MM.1S (cell line): Measurements from ENCODE around the gene CIB4.

Source experiments
- DNase-seq: peaks from one replicate; pipeline ENCODE4 v3.0.0-alpha.2; 2015
- H2AFZ ChIP-seq: fragments of 300-600 bp; sonication (generic); 2 replicates; pipeline ENCODE4 v1.6.0; 2016; ENCODE audit warnings: antibody characterized with exemption, low read length
- H3F3A ChIP-seq: fragments of 300-600 bp; sonication (generic); 2 replicates; pipeline ENCODE4 v1.6.1; 2016; ENCODE audit warnings: mild to moderate bottlenecking, antibody characterized with exemption, low read length, moderate library complexity, mixed read lengths; ENCODE audit not compliant: insufficient read depth
- H3K27ac ChIP-seq: fragments of 300-600 bp; sonication (generic); 2 replicates; pipeline ENCODE4 v1.5.1; 2016; ENCODE audit warnings: mild to moderate bottlenecking, low read length
- H3K27me3 ChIP-seq: fragments of 300-600 bp; sonication (generic); replicated peaks from 2 replicates; pipeline ENCODE4 v1.6.0; 2016; ENCODE audit warnings: low read length; ENCODE audit not compliant: insufficient read depth
- H3K36me3 ChIP-seq: fragments of 300-600 bp; sonication (generic); replicated peaks from 2 replicates; pipeline ENCODE4 v1.6.1; 2016; ENCODE audit warnings: mild to moderate bottlenecking, low read length, mixed read lengths; ENCODE audit not compliant: insufficient read depth
- H3K4me1 ChIP-seq: fragments of 300-600 bp; sonication (generic); 2 replicates; pipeline ENCODE4 v1.6.1; 2016; ENCODE audit warnings: low read length, mixed read lengths
- H3K4me2 ChIP-seq: fragments of 300-600 bp; sonication (generic); 2 replicates; pipeline ENCODE4 v1.6.0; 2016; ENCODE audit warnings: low read depth, low read length
- H3K4me3 ChIP-seq: fragments of 300-600 bp; sonication (generic); 2 replicates; pipeline ENCODE4 v1.5.1; 2016; ENCODE audit warnings: low read length, mixed read lengths
- H3K79me2 ChIP-seq: fragments of 300-600 bp; sonication (generic); 2 replicates; pipeline ENCODE4 v1.6.1; 2016; ENCODE audit warnings: mixed run types, low read length, mixed read lengths
- H3K9ac ChIP-seq: fragments of 300-600 bp; sonication (generic); 2 replicates; pipeline ENCODE4 v1.6.1; 2016; ENCODE audit warnings: low read length, mixed read lengths
- H3K9me2 ChIP-seq: fragments of 300-600 bp; sonication (generic); replicated peaks from 2 replicates; pipeline ENCODE4 v1.6.1; 2016; ENCODE audit warnings: mild to moderate bottlenecking, low read length, mixed read lengths; ENCODE audit not compliant: insufficient read depth
- H3K9me3 ChIP-seq: fragments of 300-600 bp; sonication (generic); replicated peaks from 2 replicates; pipeline ENCODE4 v1.6.1; 2016; ENCODE audit warnings: mild to moderate bottlenecking, low read length, mixed read lengths; ENCODE audit not compliant: insufficient read depth
- H4K20me1 ChIP-seq: fragments of 300-600 bp; sonication (generic); 2 replicates; pipeline ENCODE4 v1.6.1; 2016; ENCODE audit warnings: mild to moderate bottlenecking, low read length, moderate library complexity, mixed read lengths; ENCODE audit not compliant: insufficient read depth
- CTCF ChIP-seq: fragments of 300-600 bp; sonication (generic); IDR thresholded peaks from 2 replicates; pipeline ENCODE4 v1.5.1; 2016; ENCODE audit warnings: antibody characterized with exemption, low read length, mixed read lengths
- EZH2 ChIP-seq: fragments of 300-600 bp; sonication (generic); optimal IDR thresholded peaks from 2 replicates; pipeline ENCODE3; 2017; ENCODE audit warnings: low read depth, mild to moderate bottlenecking, antibody characterized with exemption, low read length, mixed read lengths
- EZH2phosphoT487 ChIP-seq: fragments of 300-600 bp; sonication (generic); IDR thresholded peaks from 2 replicates; pipeline ENCODE4 v1.6.1; 2018; ENCODE audit warnings: antibody characterized with exemption, low read length

CIB4 gene

GRCh38 chr2:26540306-26540705, 100.9 kb downstream of the CIB4 start:
- H3K9ac ChIP-seq, result no peak overlapping the region
- H3K9me3 ChIP-seq, result no peaks in the 10 kb centered on the region
- peaks cover 69% of the 10 kb centered on the region for H3K27me3 ChIP-seq
- H4K20me1 ChIP-seq, result no peaks in the 10 kb centered on the region
- no peak overlapping the region for H3K27ac ChIP-seq
- no peak overlapping the region for H2AFZ ChIP-seq
- TF ChIP-seq EZH2 (no peak), EZH2phosphoT487 (no peak), CTCF (no peak)
- no peak overlapping the region for H3K4me2 ChIP-seq
- H3F3A ChIP-seq, result no peaks in the 10 kb centered on the region
- DNase-seq, result no peak
- H3K4me1 ChIP-seq, result no peaks in the 10 kb centered on the region
- H3K4me3 ChIP-seq, result no peak overlapping the region
- no peaks in the 10 kb centered on the region for H3K9me2 ChIP-seq
- H3K79me2 ChIP-seq, result no peaks in the 10 kb centered on the region
- H3K36me3 ChIP-seq, result no peaks in the 10 kb centered on the region

GRCh38 chr2:26537826-26538475, 103.2 kb downstream of the CIB4 start:
- Histone ChIP-seq H3K4me3 (no peak overlapping the region), H3K9me2 (no peaks in the 10 kb centered on the region), H3K4me1 (no peaks in the 10 kb centered on the region), H3K36me3 (no peaks in the 10 kb centered on the region), H4K20me1 (no peaks in the 10 kb centered on the region), H3K27ac (no peak overlapping the region), H3K79me2 (no peaks in the 10 kb centered on the region), H3F3A (no peaks in the 10 kb centered on the region), H3K27me3 (peaks cover 80% of the 10 kb centered on the region), H3K9ac (no peak overlapping the region), H3K9me3 (no peaks in the 10 kb centered on the region), H2AFZ (no peak overlapping the region), H3K4me2 (no peak overlapping the region)
- no peak for TF ChIP-seq EZH2phosphoT487
- TF ChIP-seq EZH2, result no peak
- TF ChIP-seq CTCF, result no peak
- DNase-seq, result no peak

- H3K9me3 ChIP-seq, result no peaks in the 10 kb centered on the region
- H3K36me3 ChIP-seq, result no peaks in the 10 kb centered on the region
- no peaks in the 10 kb centered on the region for H3K4me1 ChIP-seq
- no peaks in the 10 kb centered on the region for H3K79me2 ChIP-seq
- TF ChIP-seq CTCF, result no peak
- no peak for TF ChIP-seq EZH2
- no peak for TF ChIP-seq EZH2phosphoT487
- peaks cover 74% of the 10 kb centered on the region for H3K27me3 ChIP-seq
- H4K20me1 ChIP-seq, result no peaks in the 10 kb centered on the region
- DNase-seq, result no peak
- no peak overlapping the region for H3K9ac ChIP-seq
- no peak overlapping the region for H3K27ac ChIP-seq
- H3K4me2 ChIP-seq, result no peak overlapping the region
- H3F3A ChIP-seq, result no peaks in the 10 kb centered on the region
- H3K4me3 ChIP-seq, result no peak overlapping the region
- no peaks in the 10 kb centered on the region for H3K9me2 ChIP-seq
- H2AFZ ChIP-seq, result no peak overlapping the region
Measured at GRCh38 chr2:26537069-26537825, 103.9 kb downstream of the CIB4 start.
